Measurements from ENCODE around the gene HECTD1.

The HECTD1 gene

GRCh38 chr14:31139301-31139847 is 68.2 kb downstream of the HECTD1 start:
- H3K4me3 ChIP-seq (ENCODE audit: low read length): no peak overlapping the region
- no peak for TF ChIP-seq CTCF (IDR thresholded peaks at IDR 0.05; ENCODE audit: insufficient read depth, low read depth, low read length, missing control alignments)
- DNase-seq (ENCODE audit: low read depth): no peak

GRCh38 chr14:31138301-31138700 is 69.3 kb downstream of the HECTD1 start:
- DNase-seq (ENCODE audit: low read depth): no peak
- no peak overlapping the region for H3K4me3 ChIP-seq (ENCODE audit: low read length)
- no peak for TF ChIP-seq CTCF (IDR thresholded peaks at IDR 0.05; ENCODE audit: insufficient read depth, low read depth, low read length, missing control alignments)

- no peak for TF ChIP-seq CTCF (IDR thresholded peaks at IDR 0.05; ENCODE audit: insufficient read depth, low read depth, low read length, missing control alignments)
- no peak overlapping the region for H3K4me3 ChIP-seq (ENCODE audit: low read length)
- DNase-seq (ENCODE audit: low read depth): peak; percentile 32
These were observed 70.2 kb downstream of the HECTD1 start for GRCh38 chr14:31137214-31137889.

GRCh38 chr14:31133133-31133532 is 74.5 kb downstream of the HECTD1 start:
- no peak for TF ChIP-seq CTCF (IDR thresholded peaks at IDR 0.05; ENCODE audit: insufficient read depth, low read depth, low read length, missing control alignments)
- DNase-seq (ENCODE audit: low read depth): no peak
- no peak overlapping the region for H3K4me3 ChIP-seq (ENCODE audit: low read length)

GRCh38 chr14:31128601-31129526 is 78.7 kb downstream of the HECTD1 start:
- DNase-seq (ENCODE audit: low read depth): no peak
- no peak for TF ChIP-seq CTCF (IDR thresholded peaks at IDR 0.05; ENCODE audit: insufficient read depth, low read depth, low read length, missing control alignments)

GRCh38 chr14:31127690-31128089 is 79.9 kb downstream of the HECTD1 start:
- H3K4me3 ChIP-seq (ENCODE audit: low read length): no peak overlapping the region
- TF ChIP-seq CTCF (IDR thresholded peaks at IDR 0.05; ENCODE audit: insufficient read depth, low read depth, low read length, missing control alignments): no peak
- no peak for DNase-seq (ENCODE audit: low read depth)

More at GRCh38 chr14:31128601-31129526, 78.7 kb downstream of the HECTD1 start:
- no peak overlapping the region for H3K4me3 ChIP-seq (ENCODE audit: low read length)

Measured in epithelial cell of esophagus (primary cell).